ENCODE results near the gene OR8A1.

Gene OR8A1

DNA sequence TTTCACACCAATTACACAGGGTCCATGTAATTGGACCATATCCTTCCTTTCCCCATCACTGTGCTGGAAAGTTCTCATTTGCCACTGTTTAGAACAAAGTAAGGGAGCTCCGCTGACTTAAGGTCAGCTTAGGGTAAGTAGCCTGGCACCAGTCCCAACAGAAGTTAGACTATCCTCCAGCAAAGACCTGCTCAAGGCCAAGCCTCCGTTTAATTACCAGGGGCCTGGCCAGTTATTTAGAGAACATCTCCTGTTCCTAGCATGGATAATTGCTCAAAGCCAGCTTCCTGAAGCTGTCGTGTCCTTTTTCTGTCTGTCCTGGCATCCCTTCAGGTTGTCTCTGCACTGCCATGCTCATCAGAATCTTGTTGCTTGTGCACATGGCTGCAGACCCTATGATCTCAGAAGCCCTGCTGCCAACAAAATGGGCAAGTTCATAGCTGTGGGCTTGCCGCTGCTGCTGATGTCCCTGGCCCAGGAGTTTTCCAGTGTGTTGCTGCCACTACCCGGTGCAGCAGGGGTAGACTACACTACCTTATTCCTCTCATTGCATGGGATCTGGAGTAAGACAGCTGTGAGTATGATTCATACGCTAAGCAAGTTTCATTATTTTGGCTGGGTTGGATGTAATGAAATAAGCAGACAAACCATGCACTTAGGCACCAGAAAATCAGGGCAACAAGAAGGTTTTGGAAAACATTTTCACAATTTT lies 8.1 kb downstream of the OR8A1 start:
- no peak overlapping the region for H3K4me3 ChIP-seq (replicated peaks; ENCODE audit: low read depth, low read length)
- TF ChIP-seq, protein P1, sequence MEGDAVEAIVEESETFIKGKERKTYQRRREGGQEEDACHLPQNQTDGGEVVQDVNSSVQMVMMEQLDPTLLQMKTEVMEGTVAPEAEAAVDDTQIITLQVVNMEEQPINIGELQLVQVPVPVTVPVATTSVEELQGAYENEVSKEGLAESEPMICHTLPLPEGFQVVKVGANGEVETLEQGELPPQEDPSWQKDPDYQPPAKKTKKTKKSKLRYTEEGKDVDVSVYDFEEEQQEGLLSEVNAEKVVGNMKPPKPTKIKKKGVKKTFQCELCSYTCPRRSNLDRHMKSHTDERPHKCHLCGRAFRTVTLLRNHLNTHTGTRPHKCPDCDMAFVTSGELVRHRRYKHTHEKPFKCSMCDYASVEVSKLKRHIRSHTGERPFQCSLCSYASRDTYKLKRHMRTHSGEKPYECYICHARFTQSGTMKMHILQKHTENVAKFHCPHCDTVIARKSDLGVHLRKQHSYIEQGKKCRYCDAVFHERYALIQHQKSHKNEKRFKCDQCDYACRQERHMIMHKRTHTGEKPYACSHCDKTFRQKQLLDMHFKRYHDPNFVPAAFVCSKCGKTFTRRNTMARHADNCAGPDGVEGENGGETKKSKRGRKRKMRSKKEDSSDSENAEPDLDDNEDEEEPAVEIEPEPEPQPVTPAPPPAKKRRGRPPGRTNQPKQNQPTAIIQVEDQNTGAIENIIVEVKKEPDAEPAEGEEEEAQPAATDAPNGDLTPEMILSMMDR (IDR thresholded peaks at IDR 0.05; ENCODE audit: low read depth, low read length, missing control alignments): no peak
- DNase-seq (ENCODE audit: extremely low read depth, low read depth): no peak

DNA sequence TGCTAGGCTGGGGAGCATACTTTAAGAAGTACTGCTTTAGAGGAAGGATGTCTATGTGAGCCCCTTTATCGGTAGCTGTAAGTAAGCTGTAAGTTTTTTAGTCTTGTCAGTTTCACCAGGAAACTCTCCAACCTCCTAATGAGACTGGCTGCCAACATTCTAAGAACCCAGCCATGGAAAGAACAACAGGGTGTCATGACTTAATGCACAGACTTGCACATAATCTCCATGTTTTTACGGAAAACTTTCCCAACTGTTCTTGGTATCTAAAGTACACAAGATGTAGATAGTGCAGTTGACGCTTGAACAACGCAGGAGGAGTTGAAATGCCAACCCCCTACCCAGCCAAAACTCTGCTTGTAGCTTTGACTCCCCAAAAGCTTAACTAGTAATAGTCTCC lies 9.0 kb downstream of the OR8A1 start:
- TF ChIP-seq, protein P1 (IDR thresholded peaks at IDR 0.05; ENCODE audit: low read depth, low read length, missing control alignments): no peak
- DNase-seq (ENCODE audit: extremely low read depth, low read depth): no peak
- no peak overlapping the region for H3K4me3 ChIP-seq (replicated peaks; ENCODE audit: low read depth, low read length)

DNA sequence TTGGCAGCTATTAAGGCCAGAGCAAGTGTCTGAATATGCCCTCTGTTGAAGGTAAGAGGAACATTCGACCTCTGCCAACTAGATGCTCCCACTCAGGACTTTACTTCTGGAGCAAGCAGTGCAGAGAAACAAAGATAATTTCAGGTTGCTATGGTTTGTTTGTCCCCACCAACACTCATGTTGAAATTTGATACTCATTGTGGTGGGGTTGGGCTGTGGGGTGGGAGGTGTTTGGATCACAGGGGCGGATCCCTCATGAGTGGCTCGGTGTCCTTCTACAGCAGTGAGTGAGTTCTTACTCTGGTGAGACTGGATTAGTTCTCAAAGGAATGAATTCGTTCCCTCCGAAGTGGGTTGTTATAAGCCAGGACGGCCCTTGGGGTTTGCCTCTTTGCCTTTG lies 12.0 kb downstream of the OR8A1 start:
- DNase-seq (ENCODE audit: extremely low read depth, low read depth): no peak
- H3K4me3 ChIP-seq (replicated peaks; ENCODE audit: low read depth, low read length): no peak overlapping the region
- TF ChIP-seq, protein P1 (IDR thresholded peaks at IDR 0.05; ENCODE audit: low read depth, low read length, missing control alignments): no peak

GRCh38 chr11:124582565-124582964 lies 12.8 kb downstream of the OR8A1 start:
- DNase-seq (ENCODE audit: extremely low read depth, low read depth): no peak
- TF ChIP-seq, protein P1 (IDR thresholded peaks at IDR 0.05; ENCODE audit: low read depth, low read length, missing control alignments): no peak
- no peak overlapping the region for H3K4me3 ChIP-seq (replicated peaks; ENCODE audit: low read depth, low read length)

GRCh38 chr11:124583781-124584180 lies 14.0 kb downstream of the OR8A1 start:
- TF ChIP-seq, protein P1 (IDR thresholded peaks at IDR 0.05; ENCODE audit: low read depth, low read length, missing control alignments): no peak
- no peak for DNase-seq (ENCODE audit: extremely low read depth, low read depth)

GRCh38 chr11:124584681-124585372 lies 15.0 kb downstream of the OR8A1 start:
- no peak overlapping the region for H3K4me3 ChIP-seq (replicated peaks; ENCODE audit: low read depth, low read length)
- TF ChIP-seq, protein P1 (IDR thresholded peaks at IDR 0.05; ENCODE audit: low read depth, low read length, missing control alignments): no peak
- DNase-seq (ENCODE audit: extremely low read depth, low read depth): no peak

More at GRCh38 chr11:124583781-124584180, 14.0 kb downstream of the OR8A1 start:
- no peak overlapping the region for H3K4me3 ChIP-seq (replicated peaks; ENCODE audit: low read depth, low read length)

Data from HFF-Myc (cell line).